ENCODE results near the gene SLC35B2.
A peak's percentile ranks its signal among the peaks of the same experiment; 100 is the strongest.
"Not testable (repeated sequence)": the region's sequence is repeated elsewhere in the genome, so short reads cannot be mapped to it uniquely, and the experiment has no call there.

Gene SLC35B2

GRCh38 chr6:44235269-44235668, 22.1 kb downstream of the SLC35B2 start:
- H3K27ac Mint-ChIP-seq = peak overlapping the region; percentile 90 to 91 (median 91)
- TF ChIP-seq, protein P1, sequence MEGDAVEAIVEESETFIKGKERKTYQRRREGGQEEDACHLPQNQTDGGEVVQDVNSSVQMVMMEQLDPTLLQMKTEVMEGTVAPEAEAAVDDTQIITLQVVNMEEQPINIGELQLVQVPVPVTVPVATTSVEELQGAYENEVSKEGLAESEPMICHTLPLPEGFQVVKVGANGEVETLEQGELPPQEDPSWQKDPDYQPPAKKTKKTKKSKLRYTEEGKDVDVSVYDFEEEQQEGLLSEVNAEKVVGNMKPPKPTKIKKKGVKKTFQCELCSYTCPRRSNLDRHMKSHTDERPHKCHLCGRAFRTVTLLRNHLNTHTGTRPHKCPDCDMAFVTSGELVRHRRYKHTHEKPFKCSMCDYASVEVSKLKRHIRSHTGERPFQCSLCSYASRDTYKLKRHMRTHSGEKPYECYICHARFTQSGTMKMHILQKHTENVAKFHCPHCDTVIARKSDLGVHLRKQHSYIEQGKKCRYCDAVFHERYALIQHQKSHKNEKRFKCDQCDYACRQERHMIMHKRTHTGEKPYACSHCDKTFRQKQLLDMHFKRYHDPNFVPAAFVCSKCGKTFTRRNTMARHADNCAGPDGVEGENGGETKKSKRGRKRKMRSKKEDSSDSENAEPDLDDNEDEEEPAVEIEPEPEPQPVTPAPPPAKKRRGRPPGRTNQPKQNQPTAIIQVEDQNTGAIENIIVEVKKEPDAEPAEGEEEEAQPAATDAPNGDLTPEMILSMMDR (IDR thresholded peaks at IDR 0.05; ENCODE audit: unreplicated experiment in 3 of 3) = no peak

DNA sequence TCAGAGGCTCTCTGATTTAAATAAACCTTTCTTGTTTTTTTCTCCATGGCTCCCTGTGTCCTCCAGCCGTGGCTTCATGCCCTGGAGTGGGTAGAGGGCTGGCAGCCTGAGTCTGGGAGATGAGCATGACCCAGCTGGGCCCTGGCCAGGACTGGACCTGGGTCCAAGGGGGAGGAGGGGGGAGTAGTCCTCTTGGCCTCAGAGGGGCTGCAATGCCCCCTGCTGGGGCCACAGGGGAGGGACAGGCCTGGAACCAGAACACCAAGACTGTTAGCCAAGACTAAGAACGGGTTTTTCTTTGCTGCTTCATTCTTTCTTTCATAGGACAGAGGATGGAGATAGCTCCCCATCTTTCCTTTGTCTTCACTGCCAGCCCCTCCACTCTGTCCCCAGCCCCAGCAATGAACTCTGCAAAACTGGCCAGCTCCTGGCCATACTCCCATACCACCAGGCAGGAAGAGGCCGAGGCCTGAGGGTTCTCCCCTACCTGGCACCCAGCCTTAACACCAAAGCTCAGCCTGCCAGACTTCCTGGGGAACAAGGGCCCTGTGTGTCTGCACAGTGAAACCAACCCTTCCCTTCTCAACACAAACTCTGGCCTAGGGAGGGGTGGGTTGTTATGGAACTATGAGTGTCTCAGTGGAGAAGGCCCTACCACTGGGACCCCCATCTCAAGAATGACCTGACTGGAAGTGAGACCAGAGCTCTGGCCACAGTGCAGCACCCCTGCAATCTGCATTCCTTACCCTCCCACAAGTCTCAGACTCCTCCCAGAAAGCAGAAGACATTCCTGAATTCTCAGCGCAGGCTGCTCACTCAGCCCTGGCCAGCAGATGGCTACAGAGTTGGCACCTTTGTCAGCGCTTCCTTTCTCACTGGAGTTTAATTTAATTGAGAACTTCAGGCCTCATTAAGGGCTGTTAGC, 23.0 kb downstream of the SLC35B2 start:
- peaks cover 5% of the 10 kb centered on the region for H3K27me3 Mint-ChIP-seq (ENCODE audit: low read depth)
- H3K36me3 Mint-ChIP-seq (ENCODE audit: low read depth) = no peaks in the 10 kb centered on the region
- H3K9me3 Mint-ChIP-seq = no peaks in the 10 kb centered on the region
- peak overlapping the region in 2 of 3 experiments; percentile 19 to 42 for H3K4me3 Mint-ChIP-seq
- H3K4me1 Mint-ChIP-seq = peaks cover 46% of the 10 kb centered on the region
- TF ChIP-seq, protein P1 (IDR thresholded peaks at IDR 0.05; ENCODE audit: unreplicated experiment in 3 of 3) = peak; percentile 58 to 64 (median 60)
- H3K27ac Mint-ChIP-seq = peak overlapping the region; percentile 90 to 91 (median 91)

More at GRCh38 chr6:44235269-44235668, 22.1 kb downstream of the SLC35B2 start:
- no peaks in the 10 kb centered on the region for H3K9me3 Mint-ChIP-seq
- H3K4me3 Mint-ChIP-seq = peak overlapping the region in 2 of 3 experiments; percentile 4 to 42
- H3K36me3 Mint-ChIP-seq (ENCODE audit: low read depth) = no peaks in the 10 kb centered on the region
- peaks cover 6% of the 10 kb centered on the region for H3K27me3 Mint-ChIP-seq (ENCODE audit: low read depth)
- peaks cover 45% of the 10 kb centered on the region for H3K4me1 Mint-ChIP-seq

- TF ChIP-seq, protein P1 (IDR thresholded peaks at IDR 0.05; ENCODE audit: unreplicated experiment in 3 of 3) = no peak
Measured at GRCh38 chr6:44233567-44234100, 23.7 kb downstream of the SLC35B2 start.

DNA sequence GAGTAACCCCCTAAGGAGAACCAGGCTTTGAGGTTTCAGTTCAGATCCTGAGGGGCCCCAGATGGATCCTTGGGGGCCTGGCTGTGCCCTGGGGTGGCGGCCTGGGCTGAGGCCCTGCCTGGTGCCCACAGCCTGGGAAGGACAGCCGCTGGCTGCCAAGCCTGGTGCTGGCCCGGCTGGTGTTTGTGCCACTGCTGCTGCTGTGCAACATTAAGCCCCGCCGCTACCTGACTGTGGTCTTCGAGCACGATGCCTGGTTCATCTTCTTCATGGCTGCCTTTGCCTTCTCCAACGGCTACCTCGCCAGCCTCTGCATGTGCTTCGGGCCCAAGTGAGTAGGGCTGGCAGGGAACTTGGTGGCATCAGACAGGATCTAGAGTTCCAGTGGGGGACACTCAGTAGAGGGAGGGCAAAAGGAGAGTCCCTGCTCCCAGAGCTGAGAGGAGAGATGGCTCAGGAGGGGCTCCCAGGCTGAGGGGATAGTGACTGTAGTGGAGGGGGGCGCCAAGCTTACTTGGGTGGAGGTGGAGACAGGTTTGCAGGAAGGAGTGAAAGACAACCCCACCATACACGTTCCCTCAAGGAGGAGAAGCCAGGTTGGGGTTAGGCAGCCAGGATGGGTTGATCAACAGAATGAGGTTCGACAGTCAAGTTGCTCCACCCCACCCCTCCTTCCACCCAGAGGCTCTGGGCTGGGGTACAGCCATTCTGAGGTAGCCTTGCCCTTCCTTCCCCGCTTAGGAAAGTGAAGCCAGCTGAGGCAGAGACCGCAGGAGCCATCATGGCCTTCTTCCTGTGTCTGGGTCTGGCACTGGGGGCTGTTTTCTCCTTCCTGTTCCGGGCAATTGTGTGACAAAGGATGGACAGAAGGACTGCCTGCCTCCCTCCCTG, 24.4 kb downstream of the SLC35B2 start:
- Mint-ChIP-seq H3K9me3 (no peaks in the 10 kb centered on the region), H3K36me3 (ENCODE audit: low read depth) (no peaks in the 10 kb centered on the region), H3K4me3 (no peak overlapping the region), H3K27ac (peak overlapping the region in 1 of 3 experiments; percentile 90), H3K4me1 (peaks cover 53% of the 10 kb centered on the region), H3K27me3 (ENCODE audit: low read depth) (peaks cover 3% of the 10 kb centered on the region)
- TF ChIP-seq, protein P1 (IDR thresholded peaks at IDR 0.05; ENCODE audit: unreplicated experiment in 3 of 3) = no peak

More at GRCh38 chr6:44233567-44234100, 23.7 kb downstream of the SLC35B2 start:
- Mint-ChIP-seq H3K36me3 (ENCODE audit: low read depth) (no peaks in the 10 kb centered on the region), H3K27me3 (ENCODE audit: low read depth) (peaks cover 3% of the 10 kb centered on the region), H3K4me1 (peaks cover 54% of the 10 kb centered on the region), H3K4me3 (no peak overlapping the region), H3K9me3 (no peaks in the 10 kb centered on the region), H3K27ac (peak overlapping the region; percentile 90 to 91 (median 91))

DNA sequence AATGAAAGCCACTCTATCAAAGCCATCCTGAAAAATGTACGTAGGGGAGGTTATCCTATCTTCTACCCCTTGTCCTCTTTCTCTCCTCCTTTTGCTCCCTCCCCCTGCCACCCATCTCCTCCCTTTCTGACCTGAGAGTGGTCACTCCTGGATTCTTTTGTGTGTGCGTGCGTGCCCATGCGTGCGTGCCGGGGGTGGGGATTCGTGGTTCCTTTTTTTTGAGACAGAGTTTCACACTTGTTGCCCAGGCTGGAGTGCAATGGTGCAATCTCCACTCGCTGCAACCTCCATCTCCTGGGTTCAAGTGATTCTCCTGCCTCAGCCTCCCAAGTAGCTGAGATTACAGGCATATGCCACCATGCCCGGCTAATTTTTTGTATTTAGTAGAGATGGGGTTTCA, 25.9 kb downstream of the SLC35B2 start:
- H3K9me3 Mint-ChIP-seq; H3K4me3 Mint-ChIP-seq; H3K27me3 Mint-ChIP-seq (ENCODE audit: low read depth); H3K36me3 Mint-ChIP-seq (ENCODE audit: low read depth): not testable (repeated sequence)
- Mint-ChIP-seq H3K27ac (peak overlapping the region in 1 of 3 experiments; percentile 36), H3K4me1 (peaks cover 61% of the 10 kb centered on the region)

All from nephron (organoid).